GM18508 (cell line): Measurements from ENCODE around the gene SH3PXD2A.
"Not testable (repeated sequence)": the region's sequence is repeated elsewhere in the genome, so short reads cannot be mapped to it uniquely, and the experiment has no call there.

Experiments used
- ATAC-seq: cut with Tn5 transposase; IDR thresholded peaks from one replicate; pipeline ENCODE4 v1.9.1; 2021; ENCODE audit warnings: moderate number of reproducible peaks; ENCODE audit not compliant: insufficient read depth, unreplicated experiment

Gene SH3PXD2A

DNA sequence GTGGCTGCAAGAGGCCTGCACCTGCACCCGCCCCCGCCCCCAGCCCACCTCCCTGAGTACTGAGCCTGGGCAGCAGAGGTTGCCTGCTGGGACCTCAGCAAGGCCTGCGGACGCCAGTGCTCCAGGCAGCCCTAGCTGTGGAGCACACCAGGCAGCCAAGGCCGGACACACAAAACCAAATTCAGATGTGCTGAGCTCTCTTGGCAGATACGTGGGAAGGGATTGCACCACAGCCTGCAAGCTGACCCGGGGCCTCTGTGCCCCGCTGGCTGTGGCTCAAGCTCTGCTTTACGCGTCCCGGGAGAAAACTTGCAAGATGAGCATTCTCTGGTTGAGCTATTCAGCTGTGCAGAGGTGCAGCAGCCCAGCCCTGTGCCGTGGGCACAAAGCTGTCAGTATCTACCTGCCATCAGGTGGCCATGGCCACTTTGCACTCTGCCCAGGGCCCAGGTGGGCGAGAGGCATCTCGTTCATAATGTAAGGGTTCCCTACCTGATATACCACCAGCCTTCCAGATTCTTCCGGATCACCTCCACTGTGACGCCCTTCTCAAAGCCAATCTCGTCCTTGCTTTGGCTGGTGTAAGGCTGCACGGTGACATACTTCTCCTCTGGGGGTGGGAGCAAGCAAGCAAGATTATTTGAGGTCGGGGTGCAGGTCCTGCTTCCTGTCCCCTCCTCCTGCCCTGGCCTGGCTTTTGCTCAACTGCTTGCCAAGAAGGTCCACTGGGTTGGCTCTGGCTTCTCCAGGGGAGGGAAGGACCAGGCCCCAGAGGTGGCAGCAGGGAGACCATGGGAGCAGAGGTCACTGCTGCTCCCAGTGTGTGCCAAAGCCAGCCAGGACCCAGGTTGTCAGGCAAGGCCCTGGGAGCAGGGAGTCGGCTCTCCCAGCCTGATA lies 238.4 kb downstream of the SH3PXD2A start:
- ATAC-seq, result no peak

DNA sequence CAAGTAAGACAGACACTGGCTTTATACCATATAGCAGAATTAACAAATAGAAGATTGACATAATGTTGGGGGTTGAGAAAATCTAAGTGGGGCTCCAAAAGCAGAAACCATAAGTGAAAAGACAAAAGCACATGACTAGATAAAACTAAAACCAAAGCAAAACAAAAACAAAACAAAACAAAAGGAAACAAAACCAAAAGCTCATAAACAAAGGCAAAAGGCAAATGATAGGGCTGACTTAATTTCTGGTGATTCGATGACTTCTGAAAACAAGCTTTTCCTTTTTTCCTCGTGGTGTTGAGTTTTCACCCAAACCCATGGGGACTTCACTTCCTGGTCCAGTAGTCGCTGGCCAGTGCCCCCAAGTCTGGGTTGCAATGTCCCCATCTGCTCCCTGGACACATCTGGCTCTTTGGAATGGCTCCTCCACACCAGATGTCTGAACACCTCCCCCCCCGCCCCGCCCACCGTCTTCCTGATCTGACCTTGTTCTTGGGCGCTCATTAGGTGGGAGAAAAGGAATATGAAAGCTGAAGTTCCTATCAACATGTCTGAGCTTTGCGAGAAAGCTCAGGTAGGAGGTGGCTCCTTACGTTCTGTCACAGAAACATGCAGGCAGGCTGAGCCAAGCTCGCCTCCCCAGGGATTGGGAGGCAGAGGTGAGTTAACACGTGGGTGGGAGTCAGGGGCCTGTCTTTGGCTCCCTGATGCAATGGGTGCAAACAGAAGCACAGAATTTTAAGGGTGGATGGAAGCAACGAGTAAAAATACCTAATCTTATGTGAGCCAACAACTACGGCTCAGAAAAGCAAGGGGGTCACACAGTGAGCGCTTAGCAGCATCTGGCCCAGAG lies 240.8 kb downstream of the SH3PXD2A start:
- ATAC-seq, result no peak

GRCh38 chr10:103613616-103614015 lies 241.8 kb downstream of the SH3PXD2A start:
- ATAC-seq, result no peak

GRCh38 chr10:103612462-103613365 lies 242.7 kb downstream of the SH3PXD2A start:
- no peak for ATAC-seq

- ATAC-seq, result no peak
Observed at GRCh38 chr10:103610921-103611511, 244.4 kb downstream of the SH3PXD2A start.

- ATAC-seq, result no peak
Observed at GRCh38 chr10:103610083-103610472, 245.3 kb downstream of the SH3PXD2A start.

GRCh38 chr10:103609231-103610082 lies 245.9 kb downstream of the SH3PXD2A start:
- no peak for ATAC-seq

GRCh38 chr10:103608056-103608455 lies 247.3 kb downstream of the SH3PXD2A start:
- ATAC-seq, result not testable (repeated sequence)

DNA sequence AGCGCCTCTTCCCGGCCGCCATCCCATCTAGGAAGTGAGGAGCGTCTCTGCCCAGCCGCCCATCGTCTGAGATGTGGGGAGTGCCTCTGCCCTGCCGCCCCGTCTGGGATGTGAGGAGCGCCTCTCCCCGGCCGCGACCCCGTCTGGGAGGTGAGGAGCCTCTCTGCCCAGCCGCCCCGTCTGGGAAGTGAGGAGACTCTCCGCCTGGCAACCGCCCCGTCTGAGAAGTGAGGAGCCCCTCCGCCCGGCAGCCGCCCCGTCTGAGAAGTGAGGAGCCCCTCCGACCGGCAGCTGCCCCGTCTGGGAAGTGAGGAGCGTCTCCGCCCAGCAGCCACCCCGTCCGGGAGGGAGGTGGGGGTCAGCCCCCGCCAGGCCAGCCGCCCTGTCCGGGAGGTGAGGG lies 248.3 kb downstream of the SH3PXD2A start:
- ATAC-seq, result not testable (repeated sequence)

- not testable (repeated sequence) for ATAC-seq
Observed at GRCh38 chr10:103606097-103606438, 249.3 kb downstream of the SH3PXD2A start.

GRCh38 chr10:103605359-103606096 lies 249.8 kb downstream of the SH3PXD2A start:
- ATAC-seq, result no peak

GRCh38 chr10:103603382-103603781 lies 252.0 kb downstream of the SH3PXD2A start:
- ATAC-seq, result no peak

DNA sequence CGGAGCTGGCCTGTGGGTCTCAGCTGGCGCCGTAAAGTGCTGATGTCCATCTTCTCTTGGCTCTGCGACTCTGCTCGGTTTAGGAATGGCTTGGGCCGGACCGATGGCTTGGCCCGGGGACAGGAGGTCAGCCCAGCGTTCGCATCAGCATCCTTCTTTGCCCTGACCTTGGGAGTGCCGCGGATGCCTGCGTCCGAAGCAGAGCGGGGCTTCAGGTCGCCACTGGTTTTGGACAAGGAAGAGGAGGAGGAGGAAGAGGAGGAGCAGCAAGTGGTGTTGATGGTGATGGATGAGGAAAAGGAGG lies 252.6 kb downstream of the SH3PXD2A start:
- no peak for ATAC-seq

DNA sequence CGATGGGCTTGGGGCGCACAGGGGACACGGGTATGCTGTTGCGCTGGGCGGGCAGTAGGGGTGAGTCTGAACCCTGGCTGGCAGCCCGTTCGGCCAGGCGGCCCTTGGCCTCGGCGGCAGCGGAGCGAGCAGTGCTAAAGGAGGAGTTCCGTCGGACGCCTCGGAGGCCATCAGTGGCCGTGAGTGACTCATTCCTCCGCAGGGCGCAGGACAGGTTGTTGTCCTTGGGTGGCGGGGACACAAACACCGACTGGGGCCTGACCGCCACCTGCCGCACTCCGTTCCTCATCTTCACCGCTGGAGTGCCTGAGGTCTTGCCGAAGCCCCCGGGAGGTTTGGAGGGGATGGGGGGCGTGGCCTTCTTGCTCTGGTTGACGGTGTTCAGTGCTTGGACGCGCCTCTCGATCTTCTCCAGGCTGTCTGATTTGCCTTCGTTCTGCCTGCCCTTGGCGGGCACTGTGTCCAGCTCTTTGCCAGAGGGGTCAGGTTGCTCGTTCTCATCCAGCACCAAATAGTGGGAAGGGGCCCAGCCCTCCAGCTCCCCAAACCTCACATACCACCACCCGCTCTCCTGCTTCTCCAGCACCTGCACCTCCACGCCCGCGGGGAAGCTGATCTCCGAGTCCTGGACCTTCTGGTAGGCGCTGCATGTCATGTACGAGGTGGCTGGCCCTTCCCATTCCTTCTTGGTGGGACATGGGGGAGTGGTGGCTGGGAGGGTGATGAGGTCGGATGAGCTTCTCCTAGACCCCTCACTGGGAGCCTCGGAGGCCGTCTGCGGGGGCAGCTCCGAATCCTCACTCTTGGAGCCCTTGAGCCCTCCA lies 253.1 kb downstream of the SH3PXD2A start:
- ATAC-seq, result no peak

DNA sequence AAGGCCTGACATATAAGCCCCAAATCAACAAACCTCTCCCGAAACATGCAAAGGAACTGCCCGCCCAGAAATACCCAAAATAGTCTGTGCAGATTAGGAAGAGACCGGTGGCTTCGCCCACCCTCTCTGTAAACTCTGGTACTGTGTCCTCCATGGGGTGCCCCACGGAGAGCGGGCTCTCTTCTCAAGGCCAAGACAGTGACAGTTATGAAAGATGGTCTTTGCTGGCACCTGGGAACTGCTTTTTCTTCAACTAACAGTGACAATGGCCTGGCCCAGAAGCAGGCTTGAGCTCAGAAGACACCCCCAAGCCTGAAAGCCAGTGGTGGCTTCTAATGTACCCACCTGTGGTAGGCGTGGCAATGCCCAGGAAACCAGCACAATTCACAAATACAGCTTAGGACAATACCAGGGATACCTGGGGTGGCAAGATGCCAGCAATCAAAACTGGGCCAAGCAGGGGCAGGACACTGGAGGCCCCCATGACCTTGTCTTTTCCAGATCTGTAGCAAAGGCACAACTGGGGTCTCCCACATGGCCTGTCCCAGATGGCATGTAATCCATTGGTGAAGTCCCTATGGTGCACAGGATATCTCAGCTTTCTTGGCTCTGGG lies 254.3 kb downstream of the SH3PXD2A start:
- ATAC-seq, result no peak

DNA sequence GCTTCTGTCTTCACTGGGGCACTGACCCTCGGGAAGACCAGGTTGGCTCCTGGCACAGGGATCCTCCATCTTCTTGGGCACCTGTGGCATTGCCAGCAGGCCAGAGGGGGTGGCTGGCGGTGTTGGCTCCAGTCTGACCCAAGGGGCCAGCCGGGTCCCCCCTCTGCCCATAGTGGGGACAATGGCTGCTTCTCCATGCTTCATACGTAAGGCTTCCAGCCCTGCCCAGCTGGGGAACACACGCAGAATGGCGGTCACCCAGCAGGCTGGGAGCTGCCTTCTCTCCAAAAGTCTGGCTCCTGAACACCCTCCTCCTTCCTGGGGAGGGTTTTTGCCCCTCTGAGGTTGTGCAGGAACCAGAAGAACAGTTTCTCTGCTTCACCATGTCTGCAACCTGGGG lies 255.1 kb downstream of the SH3PXD2A start:
- ATAC-seq, result no peak

DNA sequence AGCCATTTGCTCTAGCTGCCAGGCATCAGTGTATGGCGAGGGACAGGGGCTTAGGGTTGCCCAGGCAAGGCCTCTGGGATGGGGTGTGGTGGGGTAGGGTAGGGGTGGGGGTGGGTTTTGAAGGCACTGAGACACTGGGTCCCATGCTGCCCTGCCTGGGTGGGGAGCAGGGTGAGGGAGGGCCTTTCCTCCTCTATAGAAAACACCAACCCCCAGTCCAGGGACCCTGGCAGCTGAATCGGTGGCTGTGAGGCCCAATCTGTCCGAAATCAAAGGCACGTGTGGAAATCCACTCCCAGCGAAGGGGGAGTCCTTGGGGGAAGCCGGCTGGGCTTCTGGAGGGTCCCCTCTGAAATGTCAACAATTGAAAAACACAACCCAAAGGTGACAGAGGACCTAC lies 255.5 kb downstream of the SH3PXD2A start:
- no peak for ATAC-seq
